GM19328 (cell line): ENCODE results near the gene MYO1G.

Source experiments
- ATAC-seq: cut with Tn5 transposase; IDR thresholded peaks from one replicate; pipeline ENCODE4 v1.9.1; 2021; ENCODE audit warnings: mild to moderate bottlenecking, moderate library complexity; ENCODE audit not compliant: unreplicated experiment

The MYO1G gene

GRCh38 chr7:44967571-44968446 is 11.0 kb downstream of the MYO1G start:
- no peak for ATAC-seq

- ATAC-seq, result no peak
These were observed 11.9 kb downstream of the MYO1G start for GRCh38 chr7:44966731-44967538.

GRCh38 chr7:44965937-44966730 is 12.7 kb downstream of the MYO1G start:
- ATAC-seq, result no peak

- no peak for ATAC-seq
These were observed 13.3 kb downstream of the MYO1G start for GRCh38 chr7:44965441-44965903.

- ATAC-seq, result no peak
These were observed 13.9 kb downstream of the MYO1G start for GRCh38 chr7:44964831-44965440.

- no peak for ATAC-seq
These were observed 14.4 kb downstream of the MYO1G start for GRCh38 chr7:44964384-44964830.

- no peak for ATAC-seq
These were observed 15.2 kb downstream of the MYO1G start for GRCh38 chr7:44963364-44964290.

GRCh38 chr7:44962483-44963251 is 16.1 kb downstream of the MYO1G start:
- ATAC-seq, result no peak

- ATAC-seq, result no peak
These were observed 16.9 kb downstream of the MYO1G start for GRCh38 chr7:44961844-44962482.

- no peak for ATAC-seq
These were observed 18.7 kb downstream of the MYO1G start for GRCh38 chr7:44960011-44960580.

GRCh38 chr7:44959433-44959951 is 19.3 kb downstream of the MYO1G start:
- no peak for ATAC-seq

GRCh38 chr7:44958645-44959344 is 20.0 kb downstream of the MYO1G start:
- ATAC-seq, result no peak

- ATAC-seq, result no peak
These were observed 22.6 kb downstream of the MYO1G start for GRCh38 chr7:44956157-44956766.

- no peak for ATAC-seq
These were observed 23.1 kb downstream of the MYO1G start for GRCh38 chr7:44955733-44956132.

GRCh38 chr7:44953156-44953555 is 25.7 kb downstream of the MYO1G start:
- no peak for ATAC-seq

- ATAC-seq, result no peak
These were observed 29.5 kb downstream of the MYO1G start for GRCh38 chr7:44949303-44949702.

GRCh38 chr7:44945479-44945878 is 33.3 kb downstream of the MYO1G start:
- no peak for ATAC-seq
